WTC11 (cell line): Measurements from ENCODE around the gene GATD1. TPM values are rescaled to one million over a fixed set of nuclear protein-coding genes. Genes with fewer than 3 reads are reported as not detected.

Source experiments
- ATAC-seq: fragments of 200-7000 bp; cut with Tn5 transposase; 2 replicates; pipeline ENCODE4 v1.10.0; 2021; ENCODE audit warnings: mild to moderate bottlenecking, moderate library complexity
- CTCF ChIA-PET: fragments of 300-600 bp; sonication (Branson Sonifier 250); formaldehyde crosslinking; loops from one replicate; lab custom pipeline; 2021; ENCODE audit warnings: antibody characterized with exemption; lab: Charles Lee
- POLR2A ChIA-PET: fragments of 350-600 bp; sonication (Branson Sonifier 250); formaldehyde crosslinking; loops from one replicate; lab custom pipeline; 2021; ENCODE audit warnings: antibody characterized with exemption; lab: Charles Lee
- DNase-seq: peaks from one replicate; pipeline ENCODE4 v3.0.0; 2021; ENCODE audit warnings: low spot score
- H3K27ac Mint-ChIP-seq: 2 replicates; pipeline ENCODE4 v1.8.0; 2021; ENCODE audit warnings: mixed read lengths
- H3K27me3 Mint-ChIP-seq: 2 replicates; pipeline ENCODE4 v1.8.0; 2021; ENCODE audit warnings: low read depth, mild to moderate bottlenecking, moderate library complexity, mixed read lengths
- H3K36me3 Mint-ChIP-seq: 2 replicates; pipeline ENCODE4 v1.8.0; 2021; ENCODE audit warnings: mixed read lengths
- H3K4me1 Mint-ChIP-seq: 2 replicates; pipeline ENCODE4 v1.8.0; 2022; ENCODE audit warnings: mixed read lengths
- H3K4me3 Mint-ChIP-seq: 2 replicates; pipeline ENCODE4 v1.8.0; 2021; ENCODE audit warnings: mild to moderate bottlenecking, moderate library complexity, mixed read lengths
- H3K9me3 Mint-ChIP-seq: 2 replicates; pipeline ENCODE4 v1.8.0; 2021; ENCODE audit warnings: mixed read lengths
- ATF1 ChIP-seq: sonication (generic); formaldehyde crosslinking; IDR thresholded peaks from 2 replicates; pipeline ENCODE4 v1.8.1; 2023; ENCODE audit warnings: mild to moderate bottlenecking, moderate library complexity, missing genetic modification reagents
- EMX1 ChIP-seq: fragments of 250-450 bp; sonication (Bioruptor Pico); IDR thresholded peaks from 2 replicates; pipeline ENCODE4 v1.8.0; 2021; ENCODE audit warnings: mild to moderate bottlenecking
- ESRRA ChIP-seq: sonication (generic); formaldehyde crosslinking; IDR thresholded peaks from 2 replicates; pipeline ENCODE4 v1.8.1; 2022; ENCODE audit warnings: mild to moderate bottlenecking, missing genetic modification reagents, borderline replicate concordance
- IRF2 ChIP-seq: sonication (generic); formaldehyde crosslinking; IDR thresholded peaks from 2 replicates; pipeline ENCODE4 v1.8.0; 2022; ENCODE audit warnings: low read depth, missing genetic modification reagents, borderline replicate concordance
- OVOL2 ChIP-seq: fragments of 250-450 bp; sonication (Bioruptor Pico); IDR thresholded peaks from 2 replicates; pipeline ENCODE4 v1.9.0; 2021; ENCODE audit warnings: mild to moderate bottlenecking, borderline replicate concordance
- SP1 ChIP-seq: sonication (generic); formaldehyde crosslinking; conservative IDR thresholded peaks from 2 replicates; pipeline ENCODE4 v1.8.1; 2022; ENCODE audit warnings: missing genetic modification reagents
- TEAD4 ChIP-seq: sonication (generic); formaldehyde crosslinking; IDR thresholded peaks from 2 replicates; pipeline ENCODE4 v1.8.0; 2022; ENCODE audit warnings: mild to moderate bottlenecking, missing genetic modification reagents
- ZBTB21 ChIP-seq: sonication (generic); formaldehyde crosslinking; IDR thresholded peaks from 2 replicates; pipeline ENCODE4 v1.8.1; 2023; ENCODE audit warnings: mild to moderate bottlenecking, missing genetic modification reagents, borderline replicate concordance
- ZNF138 ChIP-seq: sonication (generic); formaldehyde crosslinking; conservative IDR thresholded peaks from 2 replicates; pipeline ENCODE4 v1.8.1; 2022; ENCODE audit warnings: mild to moderate bottlenecking, moderate library complexity, missing genetic modification reagents
- ZNF219 ChIP-seq: sonication (generic); formaldehyde crosslinking; IDR thresholded peaks from 2 replicates; pipeline ENCODE4 v1.8.0; 2023; ENCODE audit warnings: missing genetic modification reagents, mild to moderate bottlenecking, borderline replicate concordance
- ZNF671 ChIP-seq: fragments of 250-450 bp; sonication (Bioruptor Pico); IDR thresholded peaks from 2 replicates; pipeline ENCODE4 v1.8.0; 2021; ENCODE audit warnings: mild to moderate bottlenecking
- total RNA-seq: library from RNA; stranded (reverse); gene quantifications from 3 replicates; pipeline ENCODE4 v1.2.3, GENCODE V29; 2021
- TF ChIP-seq, protein P1 (sequence below): fragments of 250-450 bp; sonication (Bioruptor Pico); IDR thresholded peaks from 2 replicates; pipeline ENCODE4 v1.9.0; 2021; ENCODE audit warnings: mild to moderate bottlenecking, borderline replicate concordance
- TF ChIP-seq, protein P2 (sequence below): fragments of 250-450 bp; sonication (Bioruptor Pico); IDR thresholded peaks from 2 replicates; pipeline ENCODE4 v1.9.0; 2021; ENCODE audit warnings: mild to moderate bottlenecking
- TF ChIP-seq, protein P3 (sequence below): sonication (generic); formaldehyde crosslinking; IDR thresholded peaks from 2 replicates; pipeline ENCODE4 v1.8.1; 2022; ENCODE audit warnings: low read depth, missing genetic modification reagents, borderline replicate concordance
- TF ChIP-seq, protein P4 (sequence below): fragments of 250-450 bp; sonication (Bioruptor Pico); IDR thresholded peaks from 2 replicates; pipeline ENCODE4 v1.8.0; 2021; ENCODE audit warnings: mild to moderate bottlenecking
- TF ChIP-seq, protein P5 (sequence below): sonication (generic); formaldehyde crosslinking; IDR thresholded peaks from 2 replicates; pipeline ENCODE4 v1.8.0; 2022; ENCODE audit warnings: mild to moderate bottlenecking, missing genetic modification reagents
- TF ChIP-seq, protein P6 (sequence below): sonication (generic); formaldehyde crosslinking; IDR thresholded peaks from 2 replicates; pipeline ENCODE4 v1.8.1; 2022; ENCODE audit warnings: mild to moderate bottlenecking, missing genetic modification reagents, moderate library complexity, borderline replicate concordance
- TF ChIP-seq, protein P7 (sequence below): sonication (generic); formaldehyde crosslinking; IDR thresholded peaks from 2 replicates; pipeline ENCODE4 v1.8.1; 2023; ENCODE audit warnings: mild to moderate bottlenecking, missing genetic modification reagents, moderate library complexity

Gene GATD1
- total RNA-seq, 1 experiment from 2014 or later = 87.6 TPM

DNA sequence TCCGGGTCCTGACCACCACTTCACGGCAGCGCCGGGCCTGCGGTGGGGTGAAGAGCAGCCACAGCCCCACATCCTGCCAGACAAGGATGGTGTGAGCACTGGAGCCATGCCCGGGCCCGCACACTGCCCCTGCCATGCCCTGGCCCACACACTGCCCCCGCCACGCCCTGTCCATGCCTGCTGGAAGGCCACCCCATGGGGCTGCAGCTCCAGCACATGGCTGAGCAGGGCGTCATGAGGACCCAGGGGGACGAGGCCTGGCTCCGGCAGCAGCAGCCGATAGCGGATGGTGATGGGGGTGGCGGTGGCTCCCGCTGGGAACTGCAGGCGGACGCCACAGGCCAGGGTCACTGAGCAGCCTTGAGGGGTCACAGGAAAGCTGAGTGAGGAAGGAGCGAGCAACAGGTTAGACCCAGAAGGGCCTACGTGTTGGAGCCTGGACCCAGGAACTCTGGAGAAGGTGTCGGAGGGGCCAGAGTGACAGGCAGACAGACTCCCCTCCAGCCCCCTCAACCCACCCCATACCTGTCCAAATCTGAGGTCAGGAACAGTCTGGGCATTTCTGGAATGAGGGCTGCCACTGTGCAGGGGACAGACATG lies 24.8 kb upstream of the GATD1 start (continued):
- TF ChIP-seq, protein P1, sequence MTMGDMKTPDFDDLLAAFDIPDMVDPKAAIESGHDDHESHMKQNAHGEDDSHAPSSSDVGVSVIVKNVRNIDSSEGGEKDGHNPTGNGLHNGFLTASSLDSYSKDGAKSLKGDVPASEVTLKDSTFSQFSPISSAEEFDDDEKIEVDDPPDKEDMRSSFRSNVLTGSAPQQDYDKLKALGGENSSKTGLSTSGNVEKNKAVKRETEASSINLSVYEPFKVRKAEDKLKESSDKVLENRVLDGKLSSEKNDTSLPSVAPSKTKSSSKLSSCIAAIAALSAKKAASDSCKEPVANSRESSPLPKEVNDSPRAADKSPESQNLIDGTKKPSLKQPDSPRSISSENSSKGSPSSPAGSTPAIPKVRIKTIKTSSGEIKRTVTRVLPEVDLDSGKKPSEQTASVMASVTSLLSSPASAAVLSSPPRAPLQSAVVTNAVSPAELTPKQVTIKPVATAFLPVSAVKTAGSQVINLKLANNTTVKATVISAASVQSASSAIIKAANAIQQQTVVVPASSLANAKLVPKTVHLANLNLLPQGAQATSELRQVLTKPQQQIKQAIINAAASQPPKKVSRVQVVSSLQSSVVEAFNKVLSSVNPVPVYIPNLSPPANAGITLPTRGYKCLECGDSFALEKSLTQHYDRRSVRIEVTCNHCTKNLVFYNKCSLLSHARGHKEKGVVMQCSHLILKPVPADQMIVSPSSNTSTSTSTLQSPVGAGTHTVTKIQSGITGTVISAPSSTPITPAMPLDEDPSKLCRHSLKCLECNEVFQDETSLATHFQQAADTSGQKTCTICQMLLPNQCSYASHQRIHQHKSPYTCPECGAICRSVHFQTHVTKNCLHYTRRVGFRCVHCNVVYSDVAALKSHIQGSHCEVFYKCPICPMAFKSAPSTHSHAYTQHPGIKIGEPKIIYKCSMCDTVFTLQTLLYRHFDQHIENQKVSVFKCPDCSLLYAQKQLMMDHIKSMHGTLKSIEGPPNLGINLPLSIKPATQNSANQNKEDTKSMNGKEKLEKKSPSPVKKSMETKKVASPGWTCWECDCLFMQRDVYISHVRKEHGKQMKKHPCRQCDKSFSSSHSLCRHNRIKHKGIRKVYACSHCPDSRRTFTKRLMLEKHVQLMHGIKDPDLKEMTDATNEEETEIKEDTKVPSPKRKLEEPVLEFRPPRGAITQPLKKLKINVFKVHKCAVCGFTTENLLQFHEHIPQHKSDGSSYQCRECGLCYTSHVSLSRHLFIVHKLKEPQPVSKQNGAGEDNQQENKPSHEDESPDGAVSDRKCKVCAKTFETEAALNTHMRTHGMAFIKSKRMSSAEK (CRISPR knock-in tag) = no peak
- TF ChIP-seq, protein P2, sequence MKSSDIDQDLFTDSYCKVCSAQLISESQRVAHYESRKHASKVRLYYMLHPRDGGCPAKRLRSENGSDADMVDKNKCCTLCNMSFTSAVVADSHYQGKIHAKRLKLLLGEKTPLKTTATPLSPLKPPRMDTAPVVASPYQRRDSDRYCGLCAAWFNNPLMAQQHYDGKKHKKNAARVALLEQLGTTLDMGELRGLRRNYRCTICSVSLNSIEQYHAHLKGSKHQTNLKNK = no peak
- TF ChIP-seq ZNF219 (no peak), SP1 (CRISPR knock-in tag) (no peak), ZNF138 (CRISPR knock-in tag) (no peak), OVOL2 (CRISPR knock-in tag) (no peak), TEAD4 (CRISPR knock-in tag) (no peak), ZBTB21 (CRISPR knock-in tag) (no peak)
- TF ChIP-seq, protein P3, sequence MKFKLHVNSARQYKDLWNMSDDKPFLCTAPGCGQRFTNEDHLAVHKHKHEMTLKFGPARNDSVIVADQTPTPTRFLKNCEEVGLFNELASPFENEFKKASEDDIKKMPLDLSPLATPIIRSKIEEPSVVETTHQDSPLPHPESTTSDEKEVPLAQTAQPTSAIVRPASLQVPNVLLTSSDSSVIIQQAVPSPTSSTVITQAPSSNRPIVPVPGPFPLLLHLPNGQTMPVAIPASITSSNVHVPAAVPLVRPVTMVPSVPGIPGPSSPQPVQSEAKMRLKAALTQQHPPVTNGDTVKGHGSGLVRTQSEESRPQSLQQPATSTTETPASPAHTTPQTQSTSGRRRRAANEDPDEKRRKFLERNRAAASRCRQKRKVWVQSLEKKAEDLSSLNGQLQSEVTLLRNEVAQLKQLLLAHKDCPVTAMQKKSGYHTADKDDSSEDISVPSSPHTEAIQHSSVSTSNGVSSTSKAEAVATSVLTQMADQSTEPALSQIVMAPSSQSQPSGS = no peak

DNA sequence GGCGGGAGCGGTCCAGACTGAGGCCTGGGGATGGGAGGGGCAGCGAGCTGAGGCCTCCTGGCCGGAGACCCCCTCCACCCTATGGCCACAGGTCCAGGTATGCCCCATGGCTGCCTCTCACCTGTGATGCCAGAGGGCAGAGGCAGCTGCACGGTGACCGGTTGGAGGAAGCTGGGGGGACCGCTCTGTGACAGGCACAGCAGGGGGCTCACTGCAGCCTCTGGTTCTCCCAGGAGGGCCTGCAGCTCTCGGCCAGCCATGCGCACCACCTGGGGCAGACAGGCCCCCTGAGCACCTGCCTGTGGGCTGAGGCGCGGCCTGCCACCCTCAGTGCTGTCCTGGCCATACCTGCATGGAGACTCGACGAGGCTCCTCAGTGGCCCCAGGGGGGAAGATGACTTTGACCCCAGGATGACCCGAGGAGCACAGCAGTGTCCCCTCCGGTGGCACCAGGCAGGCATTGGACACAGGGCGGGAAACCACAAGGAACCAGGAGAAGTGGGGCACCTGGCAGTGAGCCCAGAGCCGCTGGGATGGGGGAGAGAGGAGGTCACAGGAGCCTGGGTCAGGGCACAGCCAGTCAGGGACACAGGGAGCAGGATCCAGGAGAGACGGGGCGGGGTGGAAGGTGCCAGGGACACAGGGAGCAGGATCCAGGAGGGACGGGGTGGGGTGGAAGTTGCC lies 24.0 kb upstream of the GATD1 start:
- no peaks in the 10 kb centered on the region for H3K36me3 Mint-ChIP-seq
- ATAC-seq = no peak
- CTCF ChIA-PET = interaction anchor here (1.1 kb wide), 1 partner anchor 40 kb away, joined by 3 read pairs; no protein-coding TSS in a partner anchor
- no peak for DNase-seq
- H3K27ac Mint-ChIP-seq = no peak overlapping the region
- POLR2A ChIA-PET = no interaction called here
- H3K4me3 Mint-ChIP-seq = no peak overlapping the region
- no peaks in the 10 kb centered on the region for H3K27me3 Mint-ChIP-seq
- H3K4me1 Mint-ChIP-seq = peaks cover 17% of the 10 kb centered on the region
- H3K9me3 Mint-ChIP-seq = no peaks in the 10 kb centered on the region
- TF ChIP-seq, protein P4, sequence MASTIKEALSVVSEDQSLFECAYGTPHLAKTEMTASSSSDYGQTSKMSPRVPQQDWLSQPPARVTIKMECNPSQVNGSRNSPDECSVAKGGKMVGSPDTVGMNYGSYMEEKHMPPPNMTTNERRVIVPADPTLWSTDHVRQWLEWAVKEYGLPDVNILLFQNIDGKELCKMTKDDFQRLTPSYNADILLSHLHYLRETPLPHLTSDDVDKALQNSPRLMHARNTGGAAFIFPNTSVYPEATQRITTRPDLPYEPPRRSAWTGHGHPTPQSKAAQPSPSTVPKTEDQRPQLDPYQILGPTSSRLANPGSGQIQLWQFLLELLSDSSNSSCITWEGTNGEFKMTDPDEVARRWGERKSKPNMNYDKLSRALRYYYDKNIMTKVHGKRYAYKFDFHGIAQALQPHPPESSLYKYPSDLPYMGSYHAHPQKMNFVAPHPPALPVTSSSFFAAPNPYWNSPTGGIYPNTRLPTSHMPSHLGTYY (CRISPR knock-in tag) = no peak
- TF ChIP-seq ZNF671 (CRISPR knock-in tag) = no peak
- no peak for TF ChIP-seq ESRRA (CRISPR knock-in tag)
- TF ChIP-seq, protein P5, sequence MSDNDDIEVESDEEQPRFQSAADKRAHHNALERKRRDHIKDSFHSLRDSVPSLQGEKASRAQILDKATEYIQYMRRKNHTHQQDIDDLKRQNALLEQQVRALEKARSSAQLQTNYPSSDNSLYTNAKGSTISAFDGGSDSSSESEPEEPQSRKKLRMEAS (CRISPR knock-in tag) = no peak
- no peak for TF ChIP-seq EMX1 (CRISPR knock-in tag)
- TF ChIP-seq, protein P6, sequence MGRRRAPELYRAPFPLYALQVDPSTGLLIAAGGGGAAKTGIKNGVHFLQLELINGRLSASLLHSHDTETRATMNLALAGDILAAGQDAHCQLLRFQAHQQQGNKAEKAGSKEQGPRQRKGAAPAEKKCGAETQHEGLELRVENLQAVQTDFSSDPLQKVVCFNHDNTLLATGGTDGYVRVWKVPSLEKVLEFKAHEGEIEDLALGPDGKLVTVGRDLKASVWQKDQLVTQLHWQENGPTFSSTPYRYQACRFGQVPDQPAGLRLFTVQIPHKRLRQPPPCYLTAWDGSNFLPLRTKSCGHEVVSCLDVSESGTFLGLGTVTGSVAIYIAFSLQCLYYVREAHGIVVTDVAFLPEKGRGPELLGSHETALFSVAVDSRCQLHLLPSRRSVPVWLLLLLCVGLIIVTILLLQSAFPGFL (CRISPR knock-in tag) = no peak
- TF ChIP-seq, protein P1 (CRISPR knock-in tag) = no peak
- TF ChIP-seq, protein P7, sequence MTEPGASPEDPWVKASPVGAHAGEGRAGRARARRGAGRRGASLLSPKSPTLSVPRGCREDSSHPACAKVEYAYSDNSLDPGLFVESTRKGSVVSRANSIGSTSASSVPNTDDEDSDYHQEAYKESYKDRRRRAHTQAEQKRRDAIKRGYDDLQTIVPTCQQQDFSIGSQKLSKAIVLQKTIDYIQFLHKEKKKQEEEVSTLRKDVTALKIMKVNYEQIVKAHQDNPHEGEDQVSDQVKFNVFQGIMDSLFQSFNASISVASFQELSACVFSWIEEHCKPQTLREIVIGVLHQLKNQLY (CRISPR knock-in tag) = no peak
- no peak for TF ChIP-seq ATF1 (CRISPR knock-in tag)
- TF ChIP-seq IRF2 (CRISPR knock-in tag) = no peak
